HUES6 (cell line): Measurements from ENCODE around the gene GLDC.

ENCODE experiments used
- H3K27ac ChIP-seq: 2 replicates; pipeline ENCODE4 v1.7.0; 2013; ENCODE audit warnings: low read depth, mild to moderate bottlenecking, low read length, inconsistent platforms
- H3K27me3 ChIP-seq: 2 replicates; pipeline ENCODE4 v1.6.1; 2013; ENCODE audit warnings: low read length; ENCODE audit not compliant: control insufficient read depth, insufficient read depth
- H3K36me3 ChIP-seq: 2 replicates; pipeline ENCODE4 v1.6.1; 2013; ENCODE audit warnings: low read length; ENCODE audit not compliant: control insufficient read depth, insufficient read depth
- H3K4me1 ChIP-seq: 2 replicates; pipeline ENCODE4 v1.6.1; 2013; ENCODE audit warnings: low read length; ENCODE audit not compliant: control insufficient read depth, insufficient read depth
- H3K4me3 ChIP-seq: 2 replicates; pipeline ENCODE4 v1.5.1; 2013; ENCODE audit warnings: low read depth, low read length
- H3K9ac ChIP-seq: one replicate; pipeline ENCODE4 v1.6.1; 2013; ENCODE audit warnings: mild to moderate bottlenecking, low read length
- H3K9me3 ChIP-seq: 2 replicates; pipeline ENCODE4 v1.6.1; 2013; ENCODE audit warnings: low read depth, low read length; ENCODE audit not compliant: control insufficient read depth, insufficient read depth

Gene GLDC

GRCh38 chr9:6677803-6678202 is 32.3 kb upstream of the GLDC start:
- Histone ChIP-seq H3K27ac (no peak overlapping the region), H3K36me3 (peaks cover 20% of the 10 kb centered on the region), H3K4me3 (no peak overlapping the region), H3K9me3 (no peaks in the 10 kb centered on the region), H3K4me1 (no peaks in the 10 kb centered on the region), H3K27me3 (no peaks in the 10 kb centered on the region), H3K9ac (no peak overlapping the region)

DNA sequence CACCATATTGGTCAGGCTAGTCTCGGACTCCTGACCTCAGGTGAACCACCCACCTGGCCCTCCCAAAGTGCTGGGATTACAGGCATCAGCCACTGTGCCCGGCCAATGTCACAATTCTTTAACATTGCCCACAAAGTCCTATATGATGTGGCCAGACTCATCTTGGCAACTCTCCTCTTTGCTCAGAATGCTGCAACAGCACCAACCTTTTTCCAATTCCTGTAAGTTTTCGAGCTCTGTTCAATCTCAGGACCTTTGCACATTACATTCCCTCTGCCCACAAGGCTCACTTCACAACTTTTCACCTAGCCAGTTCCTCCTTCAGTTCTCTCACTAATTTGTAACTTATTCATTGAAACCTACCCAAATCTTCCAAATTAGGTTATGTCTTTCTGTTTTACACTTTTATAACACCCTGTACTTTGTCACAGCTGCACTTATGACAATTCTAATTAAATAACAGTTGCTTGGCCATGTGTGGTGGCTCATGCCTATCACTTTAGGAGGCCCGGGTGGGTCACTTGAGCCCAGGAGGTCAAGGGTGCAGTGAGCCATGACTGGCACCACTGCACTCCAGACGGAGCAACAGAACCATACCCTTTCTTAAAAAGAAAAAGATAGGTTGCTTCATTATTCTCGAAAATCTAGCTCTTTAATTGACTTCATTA is 30.9 kb upstream of the GLDC start:
- H3K36me3 ChIP-seq = peaks cover 33% of the 10 kb centered on the region
- H3K9me3 ChIP-seq = no peaks in the 10 kb centered on the region
- H3K4me3 ChIP-seq = no peak overlapping the region
- no peak overlapping the region for H3K9ac ChIP-seq
- no peak overlapping the region for H3K27ac ChIP-seq
- H3K27me3 ChIP-seq = no peaks in the 10 kb centered on the region
- no peaks in the 10 kb centered on the region for H3K4me1 ChIP-seq

- H3K27me3 ChIP-seq = no peaks in the 10 kb centered on the region
- no peak overlapping the region for H3K27ac ChIP-seq
- no peak overlapping the region for H3K9ac ChIP-seq
- peaks cover 38% of the 10 kb centered on the region for H3K36me3 ChIP-seq
- no peaks in the 10 kb centered on the region for H3K9me3 ChIP-seq
- no peak overlapping the region for H3K4me3 ChIP-seq
- H3K4me1 ChIP-seq = no peaks in the 10 kb centered on the region
Observed at GRCh38 chr9:6675268-6675667, 29.7 kb upstream of the GLDC start.

DNA sequence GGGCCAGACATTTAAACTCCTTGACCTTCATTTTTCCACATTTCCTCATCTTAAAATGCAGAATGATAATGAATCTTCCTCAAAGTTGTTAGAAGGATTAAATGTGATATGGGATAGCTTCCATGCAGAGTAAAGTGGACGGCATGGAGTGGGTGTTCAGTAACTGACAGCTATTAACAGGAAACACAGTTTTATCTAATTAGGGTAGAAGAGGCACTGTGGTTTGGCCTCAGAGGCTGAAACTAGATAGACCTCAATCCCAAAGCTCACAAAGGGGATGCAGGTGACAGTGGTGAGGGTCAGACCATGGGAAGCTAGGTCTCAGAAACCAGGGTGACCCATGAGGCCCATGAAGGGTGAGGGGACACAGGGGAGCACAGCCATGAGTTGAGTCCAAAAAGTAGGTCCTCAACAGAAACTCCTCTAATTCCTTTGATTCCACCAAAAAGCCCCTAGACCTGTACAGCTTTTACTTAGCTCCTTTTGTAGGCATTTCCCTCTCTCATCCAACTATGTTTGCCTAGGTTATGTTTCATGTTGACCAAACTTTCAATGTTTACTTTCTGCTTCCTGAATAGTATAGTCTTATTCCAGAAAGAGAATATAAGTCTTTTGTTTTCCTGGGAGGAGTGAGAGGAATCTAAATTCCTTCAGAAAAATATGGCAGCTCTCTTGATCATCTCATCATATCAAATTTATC is 27.9 kb upstream of the GLDC start:
- no peaks in the 10 kb centered on the region for H3K9me3 ChIP-seq
- H3K9ac ChIP-seq = no peak overlapping the region
- H3K27me3 ChIP-seq = no peaks in the 10 kb centered on the region
- peaks cover 49% of the 10 kb centered on the region for H3K36me3 ChIP-seq
- H3K4me3 ChIP-seq = no peak overlapping the region
- no peaks in the 10 kb centered on the region for H3K4me1 ChIP-seq
- no peak overlapping the region for H3K27ac ChIP-seq

DNA sequence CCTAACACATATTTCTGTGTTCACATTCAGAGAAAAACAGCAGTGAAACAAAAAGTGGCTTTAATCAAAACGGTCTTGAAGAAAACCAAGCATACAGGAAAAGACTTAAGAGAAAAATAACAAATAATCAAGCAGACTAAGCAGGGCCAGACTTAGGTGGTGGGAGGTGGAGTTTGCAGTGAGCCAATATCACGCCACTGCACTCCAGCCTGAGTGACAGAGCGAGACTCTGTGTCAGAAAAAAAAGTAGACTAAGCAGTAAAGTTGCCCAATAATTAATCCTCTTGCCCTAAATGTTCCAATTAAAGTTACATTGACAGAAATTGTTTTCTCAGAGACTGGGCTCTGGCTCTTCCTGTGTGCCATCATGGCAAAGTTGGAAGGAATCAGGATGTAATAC is 26.6 kb upstream of the GLDC start:
- Histone ChIP-seq H3K27ac (no peak overlapping the region), H3K4me3 (no peak overlapping the region), H3K9ac (no peak overlapping the region), H3K36me3 (peaks cover 49% of the 10 kb centered on the region), H3K27me3 (no peaks in the 10 kb centered on the region), H3K9me3 (no peaks in the 10 kb centered on the region), H3K4me1 (no peaks in the 10 kb centered on the region)

DNA sequence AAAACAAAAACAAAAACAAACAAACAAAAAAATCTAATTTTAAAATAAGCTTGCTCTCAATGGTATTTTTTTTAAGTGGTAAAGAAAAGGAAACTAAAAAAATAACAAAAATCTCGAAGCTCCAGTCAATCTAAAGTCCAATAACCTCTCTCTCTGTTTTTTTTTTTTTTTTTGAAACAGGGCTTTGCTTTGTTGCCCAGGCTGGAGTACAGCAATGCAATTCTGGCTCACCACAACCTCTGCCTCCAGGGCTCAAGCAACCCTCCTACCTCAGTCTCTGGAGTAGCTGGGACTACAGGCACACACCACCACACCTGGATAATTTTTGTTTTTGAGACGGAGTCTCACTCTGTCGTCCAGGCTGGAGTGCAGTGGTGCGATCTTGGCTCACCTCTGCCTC is 25.9 kb upstream of the GLDC start:
- peaks cover 49% of the 10 kb centered on the region for H3K36me3 ChIP-seq
- no peak overlapping the region for H3K27ac ChIP-seq
- H3K9ac ChIP-seq = no peak overlapping the region
- H3K4me1 ChIP-seq = no peaks in the 10 kb centered on the region
- no peak overlapping the region for H3K4me3 ChIP-seq
- no peaks in the 10 kb centered on the region for H3K27me3 ChIP-seq
- no peaks in the 10 kb centered on the region for H3K9me3 ChIP-seq

DNA sequence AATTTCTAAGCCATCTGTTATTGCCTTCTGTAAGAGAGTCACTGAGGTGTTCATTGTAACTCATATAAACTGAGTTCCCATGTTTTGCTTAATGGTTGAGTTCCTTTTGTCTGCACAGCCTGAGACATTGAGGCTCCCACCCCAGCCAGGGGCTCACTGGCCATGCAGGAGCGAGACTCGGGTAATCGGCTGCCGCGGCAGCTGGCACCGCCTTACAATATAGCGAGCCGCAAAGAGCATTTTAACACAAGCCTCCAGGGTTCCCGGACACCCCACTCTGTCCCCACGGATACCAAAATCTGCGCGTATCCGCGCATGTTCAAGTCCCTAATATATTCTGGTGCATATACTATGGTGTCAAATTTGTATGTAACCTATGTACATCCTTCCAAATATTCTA is 24.4 kb upstream of the GLDC start:
- no peaks in the 10 kb centered on the region for H3K4me1 ChIP-seq
- H3K9me3 ChIP-seq = no peaks in the 10 kb centered on the region
- peaks cover 44% of the 10 kb centered on the region for H3K36me3 ChIP-seq
- no peak overlapping the region for H3K9ac ChIP-seq
- H3K4me3 ChIP-seq = no peak overlapping the region
- H3K27me3 ChIP-seq = no peaks in the 10 kb centered on the region
- H3K27ac ChIP-seq = no peak overlapping the region

- Histone ChIP-seq H3K27me3 (no peaks in the 10 kb centered on the region), H3K9me3 (no peaks in the 10 kb centered on the region), H3K9ac (no peak overlapping the region), H3K27ac (no peak overlapping the region), H3K4me1 (peaks cover 5% of the 10 kb centered on the region; the same call in 1 of the 2 replicates), H3K36me3 (peaks cover 30% of the 10 kb centered on the region), H3K4me3 (no peak overlapping the region)
Observed at GRCh38 chr9:6667633-6668280, 22.2 kb upstream of the GLDC start.

GRCh38 chr9:6667080-6667479 is 21.6 kb upstream of the GLDC start:
- Histone ChIP-seq H3K9ac (no peak overlapping the region), H3K27ac (no peak overlapping the region), H3K4me1 (peaks cover 5% of the 10 kb centered on the region; the same call in 1 of the 2 replicates), H3K27me3 (no peaks in the 10 kb centered on the region), H3K4me3 (no peak overlapping the region), H3K36me3 (peaks cover 28% of the 10 kb centered on the region), H3K9me3 (no peaks in the 10 kb centered on the region)

DNA sequence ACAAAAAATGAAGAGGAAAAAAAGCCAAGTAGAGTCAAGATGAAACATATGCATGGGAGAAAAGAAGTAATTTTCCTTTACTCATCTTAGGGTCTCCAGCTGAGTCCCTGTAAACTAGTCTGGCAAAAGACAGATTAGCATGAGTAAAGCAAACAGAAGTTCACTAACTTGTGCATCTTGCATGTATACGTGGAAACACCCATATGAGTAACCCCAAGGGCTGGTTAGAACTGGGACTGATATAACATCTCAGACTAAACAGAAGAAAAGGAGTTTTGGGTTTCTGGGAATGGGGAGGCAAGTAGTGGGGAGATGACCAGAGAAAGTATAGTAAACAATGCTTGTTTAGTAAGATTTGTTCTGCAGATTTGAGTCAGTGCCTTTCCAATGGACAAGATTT is 20.1 kb upstream of the GLDC start:
- H3K9me3 ChIP-seq = no peaks in the 10 kb centered on the region
- peaks cover 5% of the 10 kb centered on the region; the same call in 1 of the 2 replicates for H3K4me1 ChIP-seq
- peaks cover 20% of the 10 kb centered on the region for H3K36me3 ChIP-seq
- H3K4me3 ChIP-seq = no peak overlapping the region
- no peaks in the 10 kb centered on the region for H3K27me3 ChIP-seq
- H3K9ac ChIP-seq = no peak overlapping the region
- H3K27ac ChIP-seq = no peak overlapping the region

GRCh38 chr9:6664204-6664680 is 18.7 kb upstream of the GLDC start:
- H3K36me3 ChIP-seq = peaks cover 7% of the 10 kb centered on the region
- no peak overlapping the region for H3K4me3 ChIP-seq
- H3K4me1 ChIP-seq = peaks cover 5% of the 10 kb centered on the region; the same call in 1 of the 2 replicates
- H3K27me3 ChIP-seq = no peaks in the 10 kb centered on the region
- no peaks in the 10 kb centered on the region for H3K9me3 ChIP-seq
- no peak overlapping the region for H3K27ac ChIP-seq
- H3K9ac ChIP-seq = no peak overlapping the region
